GM12874 (cell line): ENCODE measurements around the gene ARF6.

Experiments
- CTCF ChIP-seq: IDR thresholded peaks from 2 replicates; pipeline ENCODE4 v1.5.1; 2011; ENCODE audit warnings: low read depth, mild to moderate bottlenecking, control low read depth, low read length, moderate library complexity; ENCODE audit not compliant: insufficient read depth

The ARF6 gene

GRCh38 chr14:49857427-49858003 lies 35.4 kb upstream of the ARF6 start:
- no peak for TF ChIP-seq CTCF

- no peak for TF ChIP-seq CTCF
Measured at GRCh38 chr14:49858383-49858782, 34.5 kb upstream of the ARF6 start.

GRCh38 chr14:49860988-49861698 lies 31.7 kb upstream of the ARF6 start:
- no peak for TF ChIP-seq CTCF

- no peak for TF ChIP-seq CTCF
Measured at GRCh38 chr14:49861699-49862088, 31.2 kb upstream of the ARF6 start.

- TF ChIP-seq CTCF: peak; percentile 100
Measured at GRCh38 chr14:49862089-49862673, 30.7 kb upstream of the ARF6 start.

- TF ChIP-seq CTCF: no peak
Measured at GRCh38 chr14:49863487-49864281, 29.2 kb upstream of the ARF6 start.

GRCh38 chr14:49865431-49865859 lies 27.4 kb upstream of the ARF6 start:
- peak; percentile 86 for TF ChIP-seq CTCF
